C4-2B (cell line): ENCODE data around the gene TGFA.

Experiments used
- H3K27ac ChIP-seq: fragments of 450-650 bp; 2 replicates; pipeline ENCODE4 v1.5.1; 2017
- CTCF ChIP-seq: fragments of 450-650 bp; conservative IDR thresholded peaks from 2 replicates; pipeline ENCODE4 v1.5.1; 2017; ENCODE audit warnings: mild to moderate bottlenecking
- ZFX ChIP-seq: fragments of 450-650 bp; IDR thresholded peaks from 2 replicates; pipeline ENCODE4 v1.6.1; 2017

Gene TGFA

GRCh38 chr2:70553584-70554337 lies at the start of gene TGFA:
Gene TGFA (minus strand): TSS chr2:70553826. CDS start chr2:70553767, 59 bp downstream.
- peak; percentile 76 for TF ChIP-seq CTCF
- no peak for TF ChIP-seq ZFX
- H3K27ac ChIP-seq, result peak within 1 kb of the TSS; percentile 12; the same call in 1 of the 2 replicates

GRCh38 chr2:70603066-70603465 lies 49.4 kb upstream of the TGFA start:
- TF ChIP-seq ZFX, result no peak
- no peak; the same call in 1 of the 2 replicates for TF ChIP-seq CTCF
- no peak overlapping the region for H3K27ac ChIP-seq

- TF ChIP-seq CTCF, result no peak
- no peak for TF ChIP-seq ZFX
- no peak overlapping the region for H3K27ac ChIP-seq
These were observed 44.6 kb upstream of the TGFA start for GRCh38 chr2:70598197-70598596.

GRCh38 chr2:70596739-70597138 lies 43.1 kb upstream of the TGFA start:
- TF ChIP-seq CTCF (no peak), ZFX (no peak)
- H3K27ac ChIP-seq, result no peak overlapping the region

GRCh38 chr2:70596293-70596692 lies 42.7 kb upstream of the TGFA start:
- TF ChIP-seq ZFX (no peak), CTCF (no peak)
- no peak overlapping the region for H3K27ac ChIP-seq

GRCh38 chr2:70583091-70583490 lies 29.5 kb upstream of the TGFA start:
- H3K27ac ChIP-seq, result no peak overlapping the region
- TF ChIP-seq CTCF (no peak), ZFX (no peak)

GRCh38 chr2:70580352-70580751 lies 26.7 kb upstream of the TGFA start:
- TF ChIP-seq CTCF, result no peak
- TF ChIP-seq ZFX, result no peak
- H3K27ac ChIP-seq, result no peak overlapping the region
